Activated CD8-positive, alpha-beta memory T cell treated with anti-CD3 and anti-CD28 coated beads, Interleukin-2, amount 50 U/mL, for 24 hours (primary cell): ENCODE data around the gene PWWP2B.

Source experiments
- DNase-seq: peaks from one replicate; pipeline ENCODE4 v3.0.0-alpha.2; 2020; ENCODE audit errors: extremely low read depth

The PWWP2B gene

GRCh38 chr10:132394936-132395703 lies 1.9 kb upstream of the PWWP2B start:
- no peak for DNase-seq

- no peak for DNase-seq
Observed at GRCh38 chr10:132395704-132396493, 1.1 kb upstream of the PWWP2B start.

- no peak for DNase-seq
Observed at GRCh38 chr10:132396494-132397035, 435 bp upstream of the PWWP2B start.

GRCh38 chr10:132397671-132398565 lies 918 bp downstream of the PWWP2B start:
- no peak for DNase-seq

GRCh38 chr10:132398566-132398991 lies 1.6 kb downstream of the PWWP2B start:
- no peak for DNase-seq

GRCh38 chr10:132399117-132400035 lies 2.4 kb downstream of the PWWP2B start:
- DNase-seq: no peak

GRCh38 chr10:132400041-132400546 lies 3.1 kb downstream of the PWWP2B start:
- DNase-seq: no peak

GRCh38 chr10:132400547-132401151 lies 3.6 kb downstream of the PWWP2B start:
- DNase-seq: no peak

GRCh38 chr10:132401401-132402118 lies 4.6 kb downstream of the PWWP2B start:
- DNase-seq: no peak

GRCh38 chr10:132402781-132403241 lies 5.8 kb downstream of the PWWP2B start:
- no peak for DNase-seq

GRCh38 chr10:132403511-132404168 lies 6.6 kb downstream of the PWWP2B start:
- no peak for DNase-seq

GRCh38 chr10:132404169-132404880 lies 7.3 kb downstream of the PWWP2B start:
- DNase-seq: no peak

- no peak for DNase-seq
Observed at GRCh38 chr10:132404911-132405462, 8.0 kb downstream of the PWWP2B start.

GRCh38 chr10:132405463-132405991 lies 8.5 kb downstream of the PWWP2B start:
- DNase-seq: no peak

- no peak for DNase-seq
Observed at GRCh38 chr10:132406181-132406580, 9.2 kb downstream of the PWWP2B start.

GRCh38 chr10:132406750-132407149 lies 9.8 kb downstream of the PWWP2B start:
- DNase-seq: no peak

- DNase-seq: no peak
Observed at GRCh38 chr10:132407243-132407746, 10.3 kb downstream of the PWWP2B start.
